NCI-H146 (cell line): ENCODE data around the gene MARK4.
"Not testable (repeated sequence)": the region's sequence is repeated elsewhere in the genome, so short reads cannot be mapped to it uniquely, and the experiment has no call there.

Experiments
- DNase-seq: peaks from one replicate; lab custom pipeline; 2025; lab: John Stamatoyannopoulos, UW

The MARK4 gene

DNA sequence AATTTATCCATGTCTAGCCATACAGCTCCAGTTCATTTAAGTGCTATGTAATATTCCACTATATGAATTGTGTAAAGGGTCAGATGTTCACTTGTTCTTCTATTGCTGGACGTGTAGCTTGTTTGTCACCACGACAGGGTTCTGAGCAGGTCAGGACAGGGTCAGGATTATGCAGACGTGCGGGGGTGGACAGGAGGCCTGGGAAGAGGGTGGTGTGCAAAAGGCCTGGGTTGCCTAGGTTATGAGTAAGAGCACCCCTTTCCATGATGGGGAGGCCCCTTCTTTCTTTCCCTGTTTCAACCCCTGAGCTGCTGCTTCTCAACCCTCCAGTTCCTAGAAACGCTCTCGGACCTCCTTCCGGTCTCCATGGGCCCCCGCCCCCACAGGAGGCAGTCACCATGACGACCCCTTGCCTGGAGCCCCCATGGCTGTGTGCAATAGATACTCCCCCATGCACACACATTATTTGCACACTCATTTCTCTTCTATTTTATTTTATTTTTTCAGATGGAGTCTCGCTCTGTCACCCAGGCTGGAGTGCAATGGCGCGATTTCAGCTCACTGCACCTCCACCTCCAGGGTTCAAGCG lies 7.8 kb upstream of the MARK4 start:
- no peak for DNase-seq

DNA sequence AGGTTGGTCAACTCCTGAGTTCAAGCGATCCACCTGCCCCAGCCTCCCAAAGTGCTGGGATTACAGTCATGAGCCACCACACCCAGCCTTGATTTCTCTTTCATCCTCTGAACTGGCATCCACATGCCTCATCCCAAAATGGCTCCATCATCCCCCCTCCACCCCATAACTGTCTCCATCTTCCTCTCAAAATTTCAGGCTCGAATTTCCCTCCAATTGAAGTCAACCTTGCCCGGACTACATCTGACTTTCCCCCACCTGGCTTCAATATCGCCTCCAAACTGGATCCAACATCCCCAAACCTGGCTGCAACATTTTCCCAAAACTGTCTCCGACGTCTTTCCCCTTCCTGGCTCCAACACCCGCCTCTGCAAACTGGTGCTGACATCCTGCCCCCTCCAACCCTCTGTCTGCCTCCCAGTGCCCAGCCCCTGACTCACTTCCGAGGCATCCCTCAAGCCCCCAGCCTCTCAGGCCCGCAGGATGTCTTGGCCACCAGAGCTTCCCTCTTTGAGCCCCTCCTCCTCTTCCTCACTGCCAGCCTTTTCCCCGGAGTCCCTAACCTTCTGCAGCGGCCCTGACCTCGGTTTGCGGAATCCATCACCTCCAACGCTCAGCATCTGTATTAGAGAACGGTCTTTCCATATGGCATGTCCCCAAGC lies 6.8 kb upstream of the MARK4 start:
- no peak for DNase-seq

GRCh38 chr19:45245334-45245787 lies 5.7 kb upstream of the MARK4 start, which contains the start of gene EXOC3L2:
Gene EXOC3L2, minus strand, starts transcription at chr19:45245407. Its CDS starts 6,362 bp downstream, at chr19:45239045.
- DNase-seq = no peak

GRCh38 chr19:45245826-45246225 lies 5.2 kb upstream of the MARK4 start:
- no peak for DNase-seq

GRCh38 chr19:45247136-45247535 lies 3.9 kb upstream of the MARK4 start:
- no peak for DNase-seq

- no peak for DNase-seq
Measured at GRCh38 chr19:45249261-45250033, 1.6 kb upstream of the MARK4 start.

DNA sequence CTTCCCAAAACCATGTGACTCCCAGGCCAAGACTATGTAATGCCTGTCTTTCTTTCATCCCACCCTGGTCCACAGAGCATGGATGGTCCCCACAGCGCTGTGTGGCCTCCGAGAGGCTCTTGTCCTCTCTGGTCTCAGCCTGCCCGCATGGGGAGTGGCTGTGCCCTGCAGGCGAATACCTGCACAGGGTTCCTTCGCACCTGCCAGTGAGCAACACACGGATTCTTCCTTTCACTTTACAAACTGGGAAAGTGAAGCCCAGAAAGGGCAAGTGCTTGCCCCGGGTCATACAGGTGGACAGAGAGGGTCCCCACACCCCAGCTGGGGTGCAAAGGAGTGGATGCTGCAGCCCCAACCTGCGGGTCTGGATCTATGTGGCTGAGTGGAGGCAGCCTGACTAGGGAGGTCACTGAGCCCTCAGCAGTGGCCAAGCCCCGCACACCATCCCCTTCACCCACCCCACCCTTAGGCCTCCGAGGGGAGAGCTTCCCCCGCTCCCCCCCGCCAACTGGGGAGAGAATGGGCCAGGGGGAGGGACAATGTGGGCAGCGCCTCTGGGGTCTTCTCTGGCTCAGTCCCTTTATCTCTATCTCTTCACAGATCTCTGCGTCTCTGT lies 747 bp upstream of the MARK4 start:
- no peak for DNase-seq

- no peak for DNase-seq
Measured at GRCh38 chr19:45251452-45252354, 632 bp downstream of the MARK4 start.

GRCh38 chr19:45253396-45254027 lies 2.4 kb downstream of the MARK4 start:
- no peak for DNase-seq

GRCh38 chr19:45254044-45254531 lies 3.0 kb downstream of the MARK4 start:
- no peak for DNase-seq

GRCh38 chr19:45255611-45256157 lies 4.6 kb downstream of the MARK4 start:
- DNase-seq = no peak

GRCh38 chr19:45256836-45257235 lies 5.8 kb downstream of the MARK4 start:
- DNase-seq = no peak

- DNase-seq = no peak
Measured at GRCh38 chr19:45258862-45259261, 7.8 kb downstream of the MARK4 start.

- no peak for DNase-seq
Measured at GRCh38 chr19:45262570-45262969, 11.5 kb downstream of the MARK4 start.

- DNase-seq = no peak
Measured at GRCh38 chr19:45263013-45263412, 11.9 kb downstream of the MARK4 start.

GRCh38 chr19:45264781-45265317 lies 13.8 kb downstream of the MARK4 start:
- DNase-seq = no peak

DNA sequence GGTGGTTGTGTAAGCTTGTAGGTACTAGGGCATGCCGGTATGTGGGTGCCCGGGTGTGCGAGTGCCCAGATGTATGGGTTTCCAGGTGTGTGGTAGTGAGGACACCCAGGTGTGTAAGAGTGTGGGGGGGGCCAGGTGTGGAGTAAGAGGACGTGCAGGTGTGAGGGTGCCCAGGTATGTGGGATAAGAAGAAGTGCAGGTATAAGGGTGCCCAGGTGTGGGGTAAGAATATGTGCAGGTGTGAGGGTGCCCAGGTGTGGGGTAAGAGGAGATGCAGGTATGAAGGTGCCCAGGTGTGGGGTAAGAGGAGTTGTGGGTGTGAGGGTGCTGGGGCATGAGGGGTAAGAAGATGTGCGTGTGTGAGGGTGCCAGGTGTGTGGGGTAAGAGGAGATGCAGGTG lies 14.3 kb downstream of the MARK4 start:
- DNase-seq = no peak

- DNase-seq = no peak
Measured at GRCh38 chr19:45267296-45267695, 16.2 kb downstream of the MARK4 start.

DNA sequence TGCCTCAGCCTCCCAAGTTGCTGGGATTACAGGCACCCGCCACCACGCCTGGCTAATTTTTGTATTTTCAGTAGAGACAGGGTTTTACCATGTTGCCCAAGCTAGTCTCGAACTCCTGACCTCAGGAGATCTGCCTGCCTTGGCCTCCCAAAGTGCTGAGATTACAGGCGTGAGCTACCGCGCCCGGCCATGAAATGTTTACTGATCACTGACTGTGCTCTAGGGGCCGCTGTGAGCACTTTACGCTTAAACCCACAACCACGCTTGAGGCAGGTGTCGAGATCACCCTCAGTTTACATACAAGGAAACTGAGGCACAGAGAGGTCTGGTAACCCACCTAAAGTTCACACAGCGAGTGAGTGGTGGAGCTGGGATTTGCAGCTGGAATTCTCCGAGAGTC lies 18.9 kb downstream of the MARK4 start:
- DNase-seq = not testable (repeated sequence)

- DNase-seq = no peak
Measured at GRCh38 chr19:45271098-45271734, 20.1 kb downstream of the MARK4 start.
